ENCODE results near the gene NLRP13. TPM values are rescaled to one million over a fixed set of nuclear protein-coding genes. Genes with fewer than 3 reads are reported as not detected.

NLRP13 gene
- total and polyA plus RNA-seq, 2 experiments from 2014 or later = not detected

DNA sequence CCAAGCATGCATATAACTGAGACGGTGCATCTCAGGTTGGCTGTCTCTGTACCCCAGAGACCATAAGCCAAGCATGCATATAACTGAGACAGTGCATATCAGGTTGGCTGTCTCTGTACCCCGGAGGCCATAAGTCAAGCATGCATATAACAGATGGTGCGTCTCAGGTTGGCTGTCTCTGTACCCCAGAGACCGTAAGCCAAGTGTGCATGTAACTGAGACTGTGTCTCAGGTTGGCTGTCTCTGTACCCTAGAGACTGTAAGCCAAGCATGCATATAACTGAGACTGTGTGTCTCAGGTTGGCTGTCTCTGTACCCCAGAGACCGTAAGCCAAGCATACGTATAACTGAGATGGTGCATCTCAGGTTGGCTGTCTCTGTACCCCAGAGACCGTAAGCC lies 65.0 kb downstream of the NLRP13 start:
- Histone ChIP-seq H3K27ac (no peak overlapping the region), H3K4me1 (ENCODE audit: low read depth) (no peaks in the 10 kb centered on the region), H3K9me3 (ENCODE audit: low read depth) (no peaks in the 10 kb centered on the region), H3K36me3 (no peaks in the 10 kb centered on the region), H3K4me3 (no peak overlapping the region), H3K27me3 (no peaks in the 10 kb centered on the region)
- TF ChIP-seq, protein P1, sequence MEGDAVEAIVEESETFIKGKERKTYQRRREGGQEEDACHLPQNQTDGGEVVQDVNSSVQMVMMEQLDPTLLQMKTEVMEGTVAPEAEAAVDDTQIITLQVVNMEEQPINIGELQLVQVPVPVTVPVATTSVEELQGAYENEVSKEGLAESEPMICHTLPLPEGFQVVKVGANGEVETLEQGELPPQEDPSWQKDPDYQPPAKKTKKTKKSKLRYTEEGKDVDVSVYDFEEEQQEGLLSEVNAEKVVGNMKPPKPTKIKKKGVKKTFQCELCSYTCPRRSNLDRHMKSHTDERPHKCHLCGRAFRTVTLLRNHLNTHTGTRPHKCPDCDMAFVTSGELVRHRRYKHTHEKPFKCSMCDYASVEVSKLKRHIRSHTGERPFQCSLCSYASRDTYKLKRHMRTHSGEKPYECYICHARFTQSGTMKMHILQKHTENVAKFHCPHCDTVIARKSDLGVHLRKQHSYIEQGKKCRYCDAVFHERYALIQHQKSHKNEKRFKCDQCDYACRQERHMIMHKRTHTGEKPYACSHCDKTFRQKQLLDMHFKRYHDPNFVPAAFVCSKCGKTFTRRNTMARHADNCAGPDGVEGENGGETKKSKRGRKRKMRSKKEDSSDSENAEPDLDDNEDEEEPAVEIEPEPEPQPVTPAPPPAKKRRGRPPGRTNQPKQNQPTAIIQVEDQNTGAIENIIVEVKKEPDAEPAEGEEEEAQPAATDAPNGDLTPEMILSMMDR (IDR thresholded peaks at IDR 0.05; ENCODE audit: low read depth, low read length) = no peak
- no peak for DNase-seq (ENCODE audit: low read depth in 1 of 2, low spot score in 1 of 2)

DNA sequence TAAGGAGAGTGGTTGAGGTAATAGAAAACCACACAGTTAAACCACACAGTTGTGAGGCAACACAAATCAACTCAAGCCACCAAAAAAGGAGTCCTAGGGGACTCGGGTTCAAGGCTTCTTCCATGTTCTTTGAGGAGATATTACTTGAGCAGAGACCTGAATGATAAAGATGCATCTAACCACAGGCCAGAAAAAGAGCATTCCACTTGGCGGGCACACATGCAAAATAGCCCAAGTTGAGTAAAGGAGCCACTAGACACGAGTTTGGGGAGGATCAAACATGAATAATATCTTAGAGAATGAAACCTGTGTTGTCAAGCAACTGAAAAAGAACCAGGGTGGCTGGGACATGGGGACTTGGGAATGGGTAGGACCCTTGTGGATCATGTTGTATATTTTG lies 65.6 kb downstream of the NLRP13 start:
- Histone ChIP-seq H3K36me3 (no peaks in the 10 kb centered on the region), H3K9me3 (ENCODE audit: low read depth) (no peaks in the 10 kb centered on the region)

DNA sequence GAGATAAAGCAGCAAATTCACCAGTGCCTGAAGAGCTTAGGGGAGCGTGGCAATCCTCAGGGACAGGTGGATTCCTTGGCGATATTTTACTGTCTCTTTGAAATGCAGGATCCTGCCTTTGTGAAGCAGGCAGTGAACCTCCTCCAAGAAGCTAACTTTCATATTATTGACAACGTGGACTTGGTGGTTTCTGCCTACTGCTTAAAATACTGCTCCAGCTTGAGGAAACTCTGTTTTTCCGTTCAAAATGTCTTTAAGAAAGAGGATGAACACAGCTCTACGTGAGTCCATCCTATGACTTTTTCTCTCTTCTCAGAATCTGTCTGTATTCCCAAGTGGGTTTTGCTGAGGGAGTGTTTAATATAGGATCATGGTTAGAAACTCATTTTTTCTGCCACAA lies 73.2 kb downstream of the NLRP13 start:
- Histone ChIP-seq H3K27me3 (no peaks in the 10 kb centered on the region), H3K4me3 (no peak overlapping the region), H3K9me3 (ENCODE audit: low read depth) (no peaks in the 10 kb centered on the region), H3K27ac (no peak overlapping the region), H3K4me1 (ENCODE audit: low read depth) (no peaks in the 10 kb centered on the region), H3K36me3 (no peaks in the 10 kb centered on the region)
- TF ChIP-seq, protein P1 (IDR thresholded peaks at IDR 0.05; ENCODE audit: low read depth, low read length) = no peak
- DNase-seq (ENCODE audit: low read depth in 1 of 2, low spot score in 1 of 2) = no peak

More for the DNA sequence above, 65.6 kb downstream of the NLRP13 start:
- no peak overlapping the region for H3K4me3 ChIP-seq
- H3K4me1 ChIP-seq (ENCODE audit: low read depth) = no peaks in the 10 kb centered on the region
- no peak for DNase-seq (ENCODE audit: low read depth in 1 of 2, low spot score in 1 of 2)
- H3K27me3 ChIP-seq = no peaks in the 10 kb centered on the region
- TF ChIP-seq, protein P1 (IDR thresholded peaks at IDR 0.05; ENCODE audit: low read depth, low read length) = no peak
- no peak overlapping the region for H3K27ac ChIP-seq

DNA sequence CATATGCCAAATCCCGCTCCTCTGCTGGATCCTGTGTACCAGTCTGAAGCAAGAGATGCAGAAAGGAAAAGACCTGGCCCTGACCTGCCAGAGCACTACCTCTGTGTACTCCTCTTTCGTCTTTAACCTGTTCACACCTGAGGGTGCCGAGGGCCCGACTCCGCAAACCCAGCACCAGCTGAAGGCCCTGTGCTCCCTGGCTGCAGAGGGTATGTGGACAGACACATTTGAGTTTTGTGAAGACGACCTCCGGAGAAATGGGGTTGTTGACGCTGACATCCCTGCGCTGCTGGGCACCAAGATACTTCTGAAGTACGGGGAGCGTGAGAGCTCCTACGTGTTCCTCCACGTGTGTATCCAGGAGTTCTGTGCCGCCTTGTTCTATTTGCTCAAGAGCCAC lies 73.7 kb downstream of the NLRP13 start:
- Histone ChIP-seq H3K9me3 (ENCODE audit: low read depth) (no peaks in the 10 kb centered on the region), H3K36me3 (no peaks in the 10 kb centered on the region), H3K27me3 (no peaks in the 10 kb centered on the region), H3K4me1 (ENCODE audit: low read depth) (no peaks in the 10 kb centered on the region), H3K27ac (no peak overlapping the region), H3K4me3 (no peak overlapping the region)
- TF ChIP-seq, protein P1 (IDR thresholded peaks at IDR 0.05; ENCODE audit: low read depth, low read length) = no peak
- DNase-seq (ENCODE audit: low read depth in 1 of 2, low spot score in 1 of 2) = no peak

DNA sequence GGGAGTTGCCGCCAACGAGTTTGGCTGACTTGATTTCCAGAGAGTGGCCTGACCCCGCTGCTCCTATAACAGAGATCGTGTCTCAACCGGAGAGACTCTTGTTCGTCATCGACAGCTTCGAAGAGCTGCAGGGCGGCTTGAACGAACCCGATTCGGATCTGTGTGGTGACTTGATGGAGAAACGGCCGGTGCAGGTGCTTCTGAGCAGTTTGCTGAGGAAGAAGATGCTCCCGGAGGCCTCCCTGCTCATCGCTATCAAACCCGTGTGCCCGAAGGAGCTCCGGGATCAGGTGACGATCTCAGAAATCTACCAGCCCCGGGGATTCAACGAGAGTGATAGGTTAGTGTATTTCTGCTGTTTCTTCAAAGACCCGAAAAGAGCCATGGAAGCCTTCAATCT lies 74.2 kb downstream of the NLRP13 start:
- Histone ChIP-seq H3K4me1 (ENCODE audit: low read depth) (no peaks in the 10 kb centered on the region), H3K9me3 (ENCODE audit: low read depth) (no peaks in the 10 kb centered on the region), H3K27me3 (no peaks in the 10 kb centered on the region), H3K36me3 (no peaks in the 10 kb centered on the region), H3K27ac (no peak overlapping the region), H3K4me3 (no peak overlapping the region)
- TF ChIP-seq, protein P1 (IDR thresholded peaks at IDR 0.05; ENCODE audit: low read depth, low read length) = no peak
- DNase-seq (ENCODE audit: low read depth in 1 of 2, low spot score in 1 of 2) = no peak

DNA sequence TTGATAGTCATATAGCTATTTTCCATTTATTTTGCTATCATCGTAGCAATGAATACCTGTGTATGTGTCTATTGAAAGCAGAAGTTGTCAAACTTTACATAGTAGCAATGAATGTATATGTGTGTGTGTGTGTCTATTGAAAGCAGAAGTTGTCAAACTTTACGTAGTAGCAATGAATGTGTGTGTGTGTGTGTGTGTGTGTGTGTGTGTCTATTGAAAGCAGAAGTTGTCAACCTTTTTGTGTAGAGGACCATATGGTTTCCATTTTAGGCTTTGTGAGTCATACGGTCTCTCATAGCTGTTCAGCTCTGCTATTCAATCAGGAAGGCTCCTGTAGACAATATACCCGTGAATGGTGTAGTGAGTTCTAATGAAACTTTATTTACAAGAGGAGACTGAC lies 75.0 kb downstream of the NLRP13 start:
- Histone ChIP-seq H3K36me3 (no peaks in the 10 kb centered on the region), H3K4me1 (ENCODE audit: low read depth) (no peaks in the 10 kb centered on the region), H3K9me3 (ENCODE audit: low read depth) (no peaks in the 10 kb centered on the region), H3K27ac (no peak overlapping the region), H3K4me3 (no peak overlapping the region), H3K27me3 (no peaks in the 10 kb centered on the region)
- TF ChIP-seq, protein P1 (IDR thresholded peaks at IDR 0.05; ENCODE audit: low read depth, low read length) = no peak
- DNase-seq (ENCODE audit: low read depth in 1 of 2, low spot score in 1 of 2) = no peak
